Epithelial cell of proximal tubule (primary cell): ENCODE results near the gene PDE6H. TPM values are rescaled to one million over a fixed set of nuclear protein-coding genes. Genes with fewer than 3 reads are reported as not detected.

ENCODE experiments used
- DNase-seq: peaks from one replicate; pipeline ENCODE4 v3.0.0-alpha.2; 2011; ENCODE audit warnings: low read depth
- H3K4me3 ChIP-seq: 2 replicates; pipeline ENCODE4 v1.5.1; 2011; ENCODE audit warnings: low read depth, mild to moderate bottlenecking, low read length
- total RNA-seq: library from RNA; depleted of rRNA; stranded (reverse); fragments of >200 nt; gene quantifications from 2 replicates; pipeline ENCODE4 v1.2.3, GENCODE V29; 2015
- TF ChIP-seq, protein P1 (sequence below): conservative IDR thresholded peaks from 2 replicates; pipeline ENCODE4 v1.5.1; 2012; ENCODE audit warnings: low read depth, mild to moderate bottlenecking, low read length

Gene PDE6H
- total RNA-seq, 1 donor from 2014 or later, result not detected

DNA sequence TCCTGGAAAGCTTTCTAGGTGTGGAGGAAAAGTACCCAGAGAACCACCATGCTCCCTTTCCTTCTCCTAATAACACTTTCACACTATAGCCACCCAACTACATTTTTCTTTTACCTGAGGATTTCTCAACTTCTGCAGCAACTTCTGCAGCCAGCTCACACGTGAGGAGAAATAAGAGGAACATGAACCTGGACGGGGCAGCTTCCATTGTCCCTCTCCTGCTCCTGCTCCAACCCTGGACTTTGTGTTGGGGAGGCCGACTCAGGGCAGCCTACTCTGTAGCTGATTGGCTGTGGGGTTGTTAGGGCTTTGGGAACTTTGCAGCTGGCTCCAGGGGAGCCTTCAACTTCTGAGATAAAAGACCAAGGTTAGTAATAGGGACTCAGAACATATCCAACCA, 34.5 kb upstream of the PDE6H start, which contains the start of gene ERP27:
Gene ERP27 (minus strand): TSS at position 237 of the 400 bp plus-strand sequence. CDS start 29 bp downstream, at position 208.
- no peak for DNase-seq

DNA sequence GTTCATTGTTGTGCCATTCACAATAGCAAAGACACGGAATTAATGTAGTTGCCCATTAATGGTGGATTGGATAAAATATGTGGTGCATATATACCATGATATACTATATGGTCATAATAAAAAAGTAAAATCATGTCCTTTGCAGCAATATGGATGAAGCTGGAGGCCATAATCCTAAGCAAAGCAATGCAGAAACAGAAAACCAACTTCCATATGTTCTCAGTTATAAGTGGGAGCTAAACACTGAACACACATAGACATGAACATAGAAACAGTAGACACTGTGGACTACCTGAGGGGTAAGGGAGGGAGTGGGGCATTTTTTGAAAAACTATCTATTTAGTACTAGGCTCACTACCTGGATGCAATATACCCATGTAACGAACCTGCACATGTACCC, 31.5 kb upstream of the PDE6H start:
- H3K4me3 ChIP-seq, result no peak overlapping the region
- DNase-seq, result no peak
- TF ChIP-seq, protein P1, sequence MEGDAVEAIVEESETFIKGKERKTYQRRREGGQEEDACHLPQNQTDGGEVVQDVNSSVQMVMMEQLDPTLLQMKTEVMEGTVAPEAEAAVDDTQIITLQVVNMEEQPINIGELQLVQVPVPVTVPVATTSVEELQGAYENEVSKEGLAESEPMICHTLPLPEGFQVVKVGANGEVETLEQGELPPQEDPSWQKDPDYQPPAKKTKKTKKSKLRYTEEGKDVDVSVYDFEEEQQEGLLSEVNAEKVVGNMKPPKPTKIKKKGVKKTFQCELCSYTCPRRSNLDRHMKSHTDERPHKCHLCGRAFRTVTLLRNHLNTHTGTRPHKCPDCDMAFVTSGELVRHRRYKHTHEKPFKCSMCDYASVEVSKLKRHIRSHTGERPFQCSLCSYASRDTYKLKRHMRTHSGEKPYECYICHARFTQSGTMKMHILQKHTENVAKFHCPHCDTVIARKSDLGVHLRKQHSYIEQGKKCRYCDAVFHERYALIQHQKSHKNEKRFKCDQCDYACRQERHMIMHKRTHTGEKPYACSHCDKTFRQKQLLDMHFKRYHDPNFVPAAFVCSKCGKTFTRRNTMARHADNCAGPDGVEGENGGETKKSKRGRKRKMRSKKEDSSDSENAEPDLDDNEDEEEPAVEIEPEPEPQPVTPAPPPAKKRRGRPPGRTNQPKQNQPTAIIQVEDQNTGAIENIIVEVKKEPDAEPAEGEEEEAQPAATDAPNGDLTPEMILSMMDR, result no peak

More for the DNA sequence above, 34.5 kb upstream of the PDE6H start, which contains the start of gene ERP27:
- no peak within 1 kb of the TSS for H3K4me3 ChIP-seq
- TF ChIP-seq, protein P1, result no peak

DNA sequence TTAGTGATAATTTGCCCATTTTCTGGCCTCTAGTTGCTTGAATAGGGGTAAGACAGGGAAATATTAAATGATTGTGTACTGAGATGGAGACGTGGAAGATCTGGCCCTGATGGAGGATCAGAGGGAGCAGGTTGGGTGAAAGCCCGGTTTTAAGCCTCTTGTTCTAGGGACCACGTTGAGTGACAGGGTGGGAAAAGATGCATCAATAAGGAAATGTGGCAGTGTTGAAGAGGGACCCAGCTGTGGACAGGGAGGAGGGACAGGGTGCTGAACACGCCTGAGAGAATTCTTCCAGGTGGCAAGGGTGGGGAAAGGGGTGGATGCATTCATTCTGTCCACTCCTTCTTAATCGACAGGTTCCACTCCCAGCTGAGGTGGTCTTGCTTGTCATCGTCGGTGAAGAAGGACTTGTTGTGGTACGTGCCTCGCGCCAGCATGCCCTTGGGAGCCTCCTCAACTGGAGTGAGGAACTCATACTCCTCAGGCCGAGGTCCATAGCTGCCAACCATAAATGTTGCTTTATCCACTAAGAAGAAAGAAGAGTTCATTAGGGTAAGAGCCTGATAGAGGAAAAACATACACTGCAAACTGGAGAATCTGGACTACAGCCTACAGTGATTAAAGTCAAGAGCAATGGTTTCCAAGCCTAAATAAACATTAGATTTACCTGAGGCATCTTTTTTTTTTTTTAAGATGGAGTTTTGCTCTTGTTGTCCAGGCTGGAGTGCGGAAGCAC, 30.5 kb upstream of the PDE6H start:
- TF ChIP-seq, protein P1, result no peak
- H3K4me3 ChIP-seq, result no peak overlapping the region
- no peak for DNase-seq

DNA sequence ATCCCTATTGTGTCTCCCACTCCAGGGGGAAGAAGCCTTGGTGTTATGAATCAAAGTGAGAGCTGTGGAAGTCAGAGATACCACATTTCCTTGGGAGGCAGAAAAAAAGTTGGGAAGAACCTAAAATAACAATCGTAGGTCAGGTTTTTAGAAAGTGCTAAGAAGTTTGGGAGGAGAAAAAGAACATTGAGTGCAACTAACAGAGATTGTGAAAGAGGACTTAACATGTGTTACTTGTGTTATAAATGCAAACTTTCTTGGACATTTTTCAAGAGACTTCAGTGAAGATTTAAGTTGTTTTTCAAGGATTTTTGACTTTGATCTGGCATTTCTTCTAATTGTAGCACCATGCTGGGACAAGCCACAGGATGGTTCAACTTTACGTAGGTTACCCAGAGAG, 26.7 kb upstream of the PDE6H start:
- no peak overlapping the region for H3K4me3 ChIP-seq
- no peak for DNase-seq
- TF ChIP-seq, protein P1, result no peak

DNA sequence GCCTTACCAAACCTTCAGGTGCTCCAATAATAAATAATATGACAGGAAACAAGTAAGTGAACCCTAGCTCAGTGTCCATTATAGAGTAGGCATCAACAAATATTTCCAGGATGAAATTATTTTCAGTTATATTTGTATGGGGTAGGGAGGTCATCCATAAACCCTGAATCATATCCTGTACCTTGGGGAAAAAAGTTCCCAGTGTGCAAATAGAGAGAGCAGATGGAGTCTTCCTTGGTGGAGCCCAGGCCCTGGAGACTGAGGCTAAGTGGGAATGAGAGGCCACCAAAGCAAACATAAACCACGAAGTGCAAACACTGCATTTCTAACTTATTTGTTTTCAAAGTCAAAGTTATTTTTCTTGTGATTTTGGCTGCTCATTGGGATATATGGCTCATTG, 26.0 kb upstream of the PDE6H start:
- TF ChIP-seq, protein P1, result no peak
- no peak for DNase-seq
- no peak overlapping the region for H3K4me3 ChIP-seq

DNA sequence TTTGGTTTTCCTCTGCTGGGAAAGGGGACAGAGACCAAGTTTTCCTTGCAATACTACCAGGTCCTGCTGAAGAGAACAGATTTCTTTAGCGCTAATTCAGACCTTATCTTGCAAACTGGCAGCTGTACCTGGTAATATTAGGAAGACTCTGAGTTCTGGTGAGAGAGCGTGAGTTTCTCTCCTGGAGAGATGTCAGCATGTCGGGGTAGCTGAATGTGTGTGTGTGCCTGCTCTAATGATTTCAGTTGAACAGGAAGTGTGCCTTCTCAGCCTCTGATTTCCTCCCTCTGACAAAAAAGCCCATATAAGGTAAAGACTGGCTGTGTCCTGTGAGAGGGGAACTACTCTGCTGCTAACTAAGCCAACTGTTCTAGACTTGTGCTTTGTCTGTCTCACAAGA, 24.2 kb upstream of the PDE6H start:
- peak overlapping the region; percentile 34 for H3K4me3 ChIP-seq
- DNase-seq, result peak; percentile 95
- TF ChIP-seq, protein P1, result no peak

DNA sequence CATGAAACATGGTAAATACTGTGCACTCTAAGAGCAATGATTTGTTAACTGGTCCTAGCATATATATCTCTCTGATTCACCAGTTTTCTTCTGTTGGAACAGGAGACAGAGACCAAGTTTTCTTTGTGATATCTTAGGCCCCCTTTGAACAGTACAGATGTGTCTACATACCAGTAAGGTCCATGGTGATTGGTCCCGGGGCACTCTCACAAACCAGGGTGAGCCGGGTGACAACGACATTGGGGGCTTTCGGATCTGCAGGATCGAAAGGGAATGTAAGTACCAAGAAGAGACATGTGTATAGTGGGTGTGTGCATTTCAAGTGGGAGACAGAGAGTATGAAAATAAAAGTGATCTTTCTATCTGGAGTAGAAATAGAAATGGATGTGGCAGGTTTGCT, 23.2 kb upstream of the PDE6H start:
- TF ChIP-seq, protein P1, result no peak
- H3K4me3 ChIP-seq, result no peak overlapping the region
- DNase-seq, result no peak
